Stimulated activated CD8-positive, alpha-beta memory T cell treated with anti-CD3 and anti-CD28 coated beads, Interleukin-2, amount 100 ng/mL, for 48 hours (primary cell): ENCODE data around the gene NXN.
A peak's percentile ranks its signal among the peaks of the same experiment; 100 is the strongest.
"Not testable (repeated sequence)": the region's sequence is repeated elsewhere in the genome, so short reads cannot be mapped to it uniquely, and the experiment has no call there.

ENCODE experiments used
- DNase-seq, 2 donors: peaks; one replicate each; pipeline ENCODE4 v3.0.0-alpha.2; 2020; ENCODE audit warnings: low read depth in 2 of 2

NXN gene

GRCh38 chr17:800446-801242, 178.9 kb downstream of the NXN start:
- no peak for DNase-seq

- DNase-seq, result no peak
Measured at GRCh38 chr17:799261-799660, 180.3 kb downstream of the NXN start.

- no peak for DNase-seq
Measured at GRCh38 chr17:798246-798645, 181.3 kb downstream of the NXN start.

GRCh38 chr17:797236-797840, 182.2 kb downstream of the NXN start:
- DNase-seq, result no peak

- no peak for DNase-seq
Measured at GRCh38 chr17:796609-797008, 183.0 kb downstream of the NXN start.

- DNase-seq, result no peak
Measured at GRCh38 chr17:795721-796120, 183.9 kb downstream of the NXN start.

- DNase-seq, result no peak
Measured at GRCh38 chr17:795276-795675, 184.3 kb downstream of the NXN start.

- peak; percentile 21 to 26 for DNase-seq
Measured at GRCh38 chr17:794876-795275, 184.7 kb downstream of the NXN start.

- no peak for DNase-seq
Measured at GRCh38 chr17:792277-792676, 187.3 kb downstream of the NXN start.

- DNase-seq, result no peak
Measured at GRCh38 chr17:791829-792228, 187.7 kb downstream of the NXN start.

GRCh38 chr17:790874-791247, 188.7 kb downstream of the NXN start:
- DNase-seq, result not testable (repeated sequence)

- not testable (repeated sequence) for DNase-seq
Measured at GRCh38 chr17:789931-790873, 189.4 kb downstream of the NXN start.

GRCh38 chr17:789160-789840, 190.3 kb downstream of the NXN start:
- no peak for DNase-seq

GRCh38 chr17:788551-788950, 191.0 kb downstream of the NXN start:
- DNase-seq, result no peak

- DNase-seq, result no peak
Measured at GRCh38 chr17:787641-788221, 191.8 kb downstream of the NXN start.

GRCh38 chr17:785901-786300, 193.7 kb downstream of the NXN start:
- not testable (repeated sequence) for DNase-seq

GRCh38 chr17:784143-784542, 195.4 kb downstream of the NXN start:
- DNase-seq, result no peak

- DNase-seq, result peak; percentile 90 to 92
Measured at GRCh38 chr17:781805-782731, 197.5 kb downstream of the NXN start, which contains the start of the genes GLOD4 and MRM3. Gene GLOD4, minus strand, starts transcription at chr17:782280. Its CDS starts 25 bp downstream, at chr17:782255. Gene MRM3, plus strand, starts transcription at chr17:782353. Its CDS starts 26 bp downstream, at chr17:782379.

- DNase-seq, result no peak
Measured at GRCh38 chr17:778096-778495, 201.5 kb downstream of the NXN start.

GRCh38 chr17:774313-774584, 205.3 kb downstream of the NXN start:
- DNase-seq, result no peak
